ENCODE data around the gene PLEKHO2.

DNA sequence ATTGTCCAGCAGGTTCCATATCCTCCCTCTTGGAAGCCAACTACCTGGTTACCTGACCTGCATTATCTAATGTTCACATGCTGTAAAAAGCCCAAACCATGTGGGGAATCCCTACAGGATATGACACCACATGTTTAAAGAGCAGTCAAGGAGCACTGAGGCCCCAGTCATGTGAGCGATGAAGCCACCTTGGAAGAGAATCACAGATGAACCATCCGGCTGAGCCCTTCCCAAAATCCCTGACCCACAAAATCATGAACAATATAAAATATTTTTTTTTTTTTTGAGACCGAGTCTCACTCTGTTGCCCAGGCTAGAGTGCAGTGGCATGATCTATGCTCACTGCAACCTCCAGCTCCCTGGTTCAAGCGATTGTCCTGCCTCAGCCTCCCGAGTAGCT, 59.4 kb downstream of the PLEKHO2 start:
- TF ChIP-seq FOS (IDR thresholded peaks at IDR 0.05; ENCODE audit: borderline replicate concordance, insufficient read depth, low read length) (no peak), POLR2AphosphoS5 (IDR thresholded peaks at IDR 0.05; ENCODE audit: insufficient read depth, low read depth, low read length) (no peak), POLR2A (IDR thresholded peaks at IDR 0.05; ENCODE audit: low read depth, low read length) (no peak), JUN (IDR thresholded peaks at IDR 0.05; ENCODE audit: borderline replicate concordance, insufficient read depth, insufficient read length, low read depth) (no peak)
- TF ChIP-seq, protein P1, sequence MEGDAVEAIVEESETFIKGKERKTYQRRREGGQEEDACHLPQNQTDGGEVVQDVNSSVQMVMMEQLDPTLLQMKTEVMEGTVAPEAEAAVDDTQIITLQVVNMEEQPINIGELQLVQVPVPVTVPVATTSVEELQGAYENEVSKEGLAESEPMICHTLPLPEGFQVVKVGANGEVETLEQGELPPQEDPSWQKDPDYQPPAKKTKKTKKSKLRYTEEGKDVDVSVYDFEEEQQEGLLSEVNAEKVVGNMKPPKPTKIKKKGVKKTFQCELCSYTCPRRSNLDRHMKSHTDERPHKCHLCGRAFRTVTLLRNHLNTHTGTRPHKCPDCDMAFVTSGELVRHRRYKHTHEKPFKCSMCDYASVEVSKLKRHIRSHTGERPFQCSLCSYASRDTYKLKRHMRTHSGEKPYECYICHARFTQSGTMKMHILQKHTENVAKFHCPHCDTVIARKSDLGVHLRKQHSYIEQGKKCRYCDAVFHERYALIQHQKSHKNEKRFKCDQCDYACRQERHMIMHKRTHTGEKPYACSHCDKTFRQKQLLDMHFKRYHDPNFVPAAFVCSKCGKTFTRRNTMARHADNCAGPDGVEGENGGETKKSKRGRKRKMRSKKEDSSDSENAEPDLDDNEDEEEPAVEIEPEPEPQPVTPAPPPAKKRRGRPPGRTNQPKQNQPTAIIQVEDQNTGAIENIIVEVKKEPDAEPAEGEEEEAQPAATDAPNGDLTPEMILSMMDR (IDR thresholded peaks at IDR 0.05; ENCODE audit: extremely low read depth in 1 of 2, insufficient read depth in 1 of 2, low read depth in 1 of 2, low read length in 2 of 2): no peak
